Esophagus muscularis mucosa (tissue), 4 donors: ENCODE measurements around the gene TNFRSF1A. TPM values are rescaled to one million over a fixed set of nuclear protein-coding genes. Genes with fewer than 3 reads are reported as not detected.

Experiments
- DNase-seq: peaks from one replicate; pipeline ENCODE4 v3.0.0-alpha.2; 2017; ENCODE audit errors: extremely low spot score
- H3K27ac ChIP-seq, 4 donors: fragments of 200-600 bp; sonication (generic); replicated peaks in 1 of 4; 1 replicate in 3 of 4; 2 replicates in 1 of 4; pipeline ENCODE4 v1.5.1; 2016 to 2019; ENCODE audit warnings: mild to moderate bottlenecking in 1 of 4
- H3K27me3 ChIP-seq, 4 donors: fragments of 200-600 bp; sonication (generic); one replicate each; pipeline versions ENCODE4 v1.5.1 to v1.6.0; 2016 to 2019
- H3K36me3 ChIP-seq, 4 donors: fragments of 200-600 bp; sonication (generic); one replicate each; pipeline ENCODE4 v1.5.1; 2016 to 2019
- H3K4me1 ChIP-seq, 4 donors: fragments of 200-600 bp; sonication (generic); one replicate each; pipeline ENCODE4 v1.5.1; 2016 to 2019
- H3K4me3 ChIP-seq, 4 donors: fragments of 200-600 bp; sonication (generic); 1 replicate in 2 of 4; 2 replicates in 2 of 4; pipeline ENCODE4 v1.5.1; 2016 to 2019; ENCODE audit warnings: mild to moderate bottlenecking in 4 of 4, moderate library complexity in 1 of 4
- H3K9me3 ChIP-seq, 4 donors: fragments of 200-600 bp; sonication (generic); 1 replicate in 3 of 4; 2 replicates in 1 of 4; pipeline ENCODE4 v1.5.1; 2016 to 2019
- CTCF ChIP-seq, 3 experiments: fragments of 200-600 bp in 2 of 3; fragments of 450-650 bp in 1 of 3; sonication (generic) in 2 of 3; IDR thresholded peaks; one replicate each; pipeline ENCODE4 v1.5.1; 2017 to 2019; ENCODE audit warnings: antibody characterized with exemption in 3 of 3, mild to moderate bottlenecking in 2 of 3, moderate library complexity in 1 of 3
- EP300 ChIP-seq: sonication (generic); formaldehyde crosslinking; IDR thresholded peaks from one replicate; pipeline ENCODE4 v1.6.1; 2017; ENCODE audit warnings: antibody characterized with exemption
- POLR2A ChIP-seq: fragments of 450-650 bp; IDR thresholded peaks from one replicate; pipeline ENCODE4 v1.6.1; 2017; ENCODE audit warnings: antibody characterized with exemption, moderate library complexity, mild to moderate bottlenecking, low read depth
- POLR2AphosphoS5 ChIP-seq, 2 donors: sonication (generic); formaldehyde crosslinking; IDR thresholded peaks; one replicate each; pipeline ENCODE4 v1.6.1; 2017; ENCODE audit warnings: antibody characterized with exemption in 2 of 2
- WGBS: methylation state at CpG from one replicate; pipeline ENCODE4 v1.1.5; 2018; 5-methylcytosine and 5-hydroxymethylcytosine counted together
- intact Hi-C: fragments of 100-400 bp; cut with DNase I; formaldehyde crosslinking; loops from one replicate; pipeline ENCODE4 v1.15.1; 2023
- total RNA-seq, 4 donors: library from RNA; depleted of rRNA; stranded (reverse); fragments of >200 nt; gene quantifications; one replicate each; pipeline versions ENCODE4 v1.1.0 to v1.2.1, GENCODE V29; 2016

TNFRSF1A gene
- total RNA-seq, 4 donors from 2014 or later = 146 to 464 (median 247) TPM

GRCh38 chr12:6316921-6317692 lies 24.8 kb downstream of the TNFRSF1A start:
- intact Hi-C loops = no loop called here
- no peak for TF ChIP-seq EP300
- no peak for TF ChIP-seq POLR2AphosphoS5 (IDR thresholded peaks at IDR 0.05)
- TF ChIP-seq POLR2A = no peak
- TF ChIP-seq CTCF (IDR thresholded peaks at IDR 0.05) = no peak

GRCh38 chr12:6315704-6316597 lies 25.9 kb downstream of the TNFRSF1A start:
- no peaks in the 10 kb centered on the region for H3K9me3 ChIP-seq
- WGBS = 86% methylated on average over 8 of the region's 17 CpGs
- H3K4me1 ChIP-seq = peaks cover 0 to 2% (median 1%) of the 10 kb centered on the region in 4 donors
- peaks cover 0 to 12% (median 2%) of the 10 kb centered on the region in 4 donors for H3K27me3 ChIP-seq
- no peak overlapping the region for H3K27ac ChIP-seq
- DNase-seq = no peak
- no peak overlapping the region for H3K4me3 ChIP-seq
- no peaks in the 10 kb centered on the region for H3K36me3 ChIP-seq
- no peak for TF ChIP-seq POLR2AphosphoS5 (IDR thresholded peaks at IDR 0.05)
- TF ChIP-seq POLR2A = no peak
- no peak for TF ChIP-seq EP300
- no peak for TF ChIP-seq CTCF (IDR thresholded peaks at IDR 0.05)
- intact Hi-C loops = no loop called here

More at GRCh38 chr12:6316921-6317692, 24.8 kb downstream of the TNFRSF1A start:
- peaks cover under 1 to 4% (median 3%) of the 10 kb centered on the region in 4 donors for H3K4me1 ChIP-seq
- H3K9me3 ChIP-seq = no peaks in the 10 kb centered on the region
- no peak overlapping the region for H3K4me3 ChIP-seq
- H3K36me3 ChIP-seq = no peaks in the 10 kb centered on the region
- peaks cover 0 to under 1% (median 0%) of the 10 kb centered on the region in 4 donors for H3K27me3 ChIP-seq
- DNase-seq = no peak
- H3K27ac ChIP-seq = no peak overlapping the region
- 93% methylated on average over 9 of the region's 21 CpGs for WGBS

GRCh38 chr12:6315184-6315583 lies 26.7 kb downstream of the TNFRSF1A start:
- WGBS = 97% methylated on average over 6 of the region's 6 CpGs
- H3K9me3 ChIP-seq = no peaks in the 10 kb centered on the region
- H3K4me3 ChIP-seq = no peak overlapping the region
- DNase-seq = no peak
- H3K36me3 ChIP-seq = no peaks in the 10 kb centered on the region
- peaks cover 7 to 10% (median 9%) of the 10 kb centered on the region in 4 donors for H3K4me1 ChIP-seq
- intact Hi-C loops = no loop called here
- peaks cover 0 to 20% (median 10%) of the 10 kb centered on the region in 4 donors for H3K27me3 ChIP-seq
- TF ChIP-seq POLR2A (no peak), EP300 (no peak), POLR2AphosphoS5 (IDR thresholded peaks at IDR 0.05) (no peak), CTCF (IDR thresholded peaks at IDR 0.05) (no peak)
- H3K27ac ChIP-seq = no peak overlapping the region

- intact Hi-C loops = no loop called here
- Histone ChIP-seq H3K4me1 (peaks cover 9 to 12% (median 11%) of the 10 kb centered on the region in 4 donors), H3K27me3 (peaks cover 0 to 24% (median 13%) of the 10 kb centered on the region in 4 donors), H3K9me3 (no peaks in the 10 kb centered on the region), H3K27ac (no peak overlapping the region), H3K36me3 (no peaks in the 10 kb centered on the region), H3K4me3 (no peak overlapping the region)
- no peak for TF ChIP-seq POLR2AphosphoS5 (IDR thresholded peaks at IDR 0.05)
- WGBS = 85% methylated on average over 4 of the region's 9 CpGs
- DNase-seq = no peak
Measured at GRCh38 chr12:6314776-6315175, 27.1 kb downstream of the TNFRSF1A start.
